DOHH2 (cell line): ENCODE results near the gene SERINC3.

Source experiments
- H3F3A ChIP-seq: fragments of 200-600 bp; sonication (generic), shearing (Covaris generic); 2 replicates; pipeline ENCODE4 v1.6.0; 2016; ENCODE audit warnings: antibody characterized with exemption, mild to moderate bottlenecking; ENCODE audit not compliant: control insufficient read depth, insufficient read depth
- H3K27ac ChIP-seq: fragments of 200-600 bp; sonication (generic); 2 replicates; pipeline ENCODE4 v1.5.1; 2014; ENCODE audit warnings: low read depth, mild to moderate bottlenecking, low read length, moderate library complexity
- H3K27me3 ChIP-seq: fragments of 200-600 bp; sonication (generic); 2 replicates; pipeline ENCODE4 v1.6.1; 2014; ENCODE audit warnings: mild to moderate bottlenecking, low read length, mixed read lengths; ENCODE audit not compliant: control insufficient read depth
- H3K36me3 ChIP-seq: fragments of 200-600 bp; sonication (generic); 2 replicates; pipeline ENCODE4 v1.6.1; 2014; ENCODE audit warnings: mild to moderate bottlenecking, low read length, moderate library complexity, mixed read lengths; ENCODE audit not compliant: control insufficient read depth
- H3K4me1 ChIP-seq: fragments of 200-600 bp; sonication (generic); 2 replicates; pipeline ENCODE4 v1.6.1; 2014; ENCODE audit warnings: mild to moderate bottlenecking, low read length, mixed read lengths; ENCODE audit not compliant: control insufficient read depth
- H3K4me2 ChIP-seq: fragments of 200-600 bp; sonication (generic); 2 replicates; pipeline ENCODE4 v1.6.0; 2014; ENCODE audit warnings: mild to moderate bottlenecking, low read length, moderate library complexity
- H3K4me3 ChIP-seq: fragments of 200-600 bp; sonication (generic); 2 replicates; pipeline ENCODE4 v1.5.1; 2014; ENCODE audit warnings: mild to moderate bottlenecking, low read length, mixed read lengths
- H3K79me2 ChIP-seq: fragments of 200-600 bp; sonication (generic); 2 replicates; pipeline ENCODE4 v1.6.1; 2014; ENCODE audit warnings: mild to moderate bottlenecking, low read length, mixed read lengths; ENCODE audit not compliant: control insufficient read depth
- H3K9me2 ChIP-seq: fragments of 200-600 bp; sonication (generic); replicated peaks from 2 replicates; pipeline ENCODE4 v1.6.1; 2014; ENCODE audit warnings: mild to moderate bottlenecking, low read length, mixed read lengths; ENCODE audit not compliant: control insufficient read depth
- H3K9me3 ChIP-seq: fragments of 200-600 bp; sonication (generic); 2 replicates; pipeline ENCODE4 v1.6.1; 2014; ENCODE audit warnings: antibody characterized with exemption, low read length, mixed read lengths; ENCODE audit not compliant: control insufficient read depth, insufficient read depth
- H4K20me1 ChIP-seq: fragments of 200-600 bp; sonication (generic); 2 replicates; pipeline ENCODE4 v1.6.0; 2014; ENCODE audit warnings: low read depth, mild to moderate bottlenecking, antibody characterized with exemption, low read length, moderate library complexity; ENCODE audit not compliant: control insufficient read depth, insufficient read depth
- CTCF ChIP-seq: fragments of 200-600 bp; sonication (generic); IDR thresholded peaks from one replicate; pipeline ENCODE4 v1.5.1; 2014; ENCODE audit warnings: antibody characterized with exemption, mild to moderate bottlenecking, low read depth, low read length; ENCODE audit not compliant: poor library complexity, severe bottlenecking
- EZH2phosphoT487 ChIP-seq: fragments of 200-600 bp; sonication (generic); IDR thresholded peaks from 2 replicates; pipeline ENCODE4 v1.6.1; 2017; ENCODE audit warnings: borderline replicate concordance, mild to moderate bottlenecking, antibody characterized with exemption, low read length, moderate library complexity, mixed read lengths

Gene SERINC3

GRCh38 chr20:44489931-44490330 is 31.9 kb downstream of the SERINC3 start:
- Histone ChIP-seq H3K9me3 (no peaks in the 10 kb centered on the region), H3K27ac (no peak overlapping the region), H3K36me3 (peaks cover 74% of the 10 kb centered on the region), H3K4me1 (peaks cover 5% of the 10 kb centered on the region), H3K27me3 (no peaks in the 10 kb centered on the region), H3F3A (no peaks in the 10 kb centered on the region), H4K20me1 (no peaks in the 10 kb centered on the region), H3K4me2 (no peak overlapping the region), H3K79me2 (no peaks in the 10 kb centered on the region), H3K4me3 (no peak overlapping the region), H3K9me2 (no peaks in the 10 kb centered on the region)
- TF ChIP-seq EZH2phosphoT487 = no peak
- TF ChIP-seq CTCF = no peak

- no peak overlapping the region for H3K27ac ChIP-seq
- TF ChIP-seq CTCF (no peak), EZH2phosphoT487 (no peak)
- H3K27me3 ChIP-seq = no peaks in the 10 kb centered on the region
- peaks cover 72% of the 10 kb centered on the region for H3K36me3 ChIP-seq
- no peak overlapping the region for H3K4me2 ChIP-seq
- peaks cover under 1% of the 10 kb centered on the region; the same call in 1 of the 2 replicates for H3K4me1 ChIP-seq
- H3F3A ChIP-seq = no peaks in the 10 kb centered on the region
- no peaks in the 10 kb centered on the region for H4K20me1 ChIP-seq
- H3K79me2 ChIP-seq = no peaks in the 10 kb centered on the region
- no peaks in the 10 kb centered on the region for H3K9me2 ChIP-seq
- no peaks in the 10 kb centered on the region for H3K9me3 ChIP-seq
- no peak overlapping the region for H3K4me3 ChIP-seq
These were observed 32.6 kb downstream of the SERINC3 start for GRCh38 chr20:44489223-44489622.

- Histone ChIP-seq H3F3A (no peaks in the 10 kb centered on the region), H3K4me2 (no peak overlapping the region), H3K4me3 (no peak overlapping the region), H4K20me1 (no peaks in the 10 kb centered on the region), H3K4me1 (no peaks in the 10 kb centered on the region), H3K79me2 (no peaks in the 10 kb centered on the region), H3K9me3 (no peaks in the 10 kb centered on the region), H3K27me3 (no peaks in the 10 kb centered on the region), H3K27ac (no peak overlapping the region), H3K36me3 (peaks cover 73% of the 10 kb centered on the region), H3K9me2 (no peaks in the 10 kb centered on the region)
- no peak for TF ChIP-seq CTCF
- no peak for TF ChIP-seq EZH2phosphoT487
These were observed 33.3 kb downstream of the SERINC3 start for GRCh38 chr20:44488551-44488950.

- TF ChIP-seq CTCF = no peak
- no peak for TF ChIP-seq EZH2phosphoT487
- Histone ChIP-seq H3F3A (no peaks in the 10 kb centered on the region), H3K4me1 (no peaks in the 10 kb centered on the region), H3K4me3 (no peak overlapping the region), H3K9me2 (no peaks in the 10 kb centered on the region), H3K4me2 (no peak overlapping the region), H3K27ac (no peak overlapping the region), H3K27me3 (no peaks in the 10 kb centered on the region), H3K36me3 (peaks cover 70% of the 10 kb centered on the region), H4K20me1 (no peaks in the 10 kb centered on the region), H3K79me2 (no peaks in the 10 kb centered on the region), H3K9me3 (no peaks in the 10 kb centered on the region)
These were observed 36.1 kb downstream of the SERINC3 start for GRCh38 chr20:44485830-44486198.
